ENCODE results near the gene NR6A1.

DNA sequence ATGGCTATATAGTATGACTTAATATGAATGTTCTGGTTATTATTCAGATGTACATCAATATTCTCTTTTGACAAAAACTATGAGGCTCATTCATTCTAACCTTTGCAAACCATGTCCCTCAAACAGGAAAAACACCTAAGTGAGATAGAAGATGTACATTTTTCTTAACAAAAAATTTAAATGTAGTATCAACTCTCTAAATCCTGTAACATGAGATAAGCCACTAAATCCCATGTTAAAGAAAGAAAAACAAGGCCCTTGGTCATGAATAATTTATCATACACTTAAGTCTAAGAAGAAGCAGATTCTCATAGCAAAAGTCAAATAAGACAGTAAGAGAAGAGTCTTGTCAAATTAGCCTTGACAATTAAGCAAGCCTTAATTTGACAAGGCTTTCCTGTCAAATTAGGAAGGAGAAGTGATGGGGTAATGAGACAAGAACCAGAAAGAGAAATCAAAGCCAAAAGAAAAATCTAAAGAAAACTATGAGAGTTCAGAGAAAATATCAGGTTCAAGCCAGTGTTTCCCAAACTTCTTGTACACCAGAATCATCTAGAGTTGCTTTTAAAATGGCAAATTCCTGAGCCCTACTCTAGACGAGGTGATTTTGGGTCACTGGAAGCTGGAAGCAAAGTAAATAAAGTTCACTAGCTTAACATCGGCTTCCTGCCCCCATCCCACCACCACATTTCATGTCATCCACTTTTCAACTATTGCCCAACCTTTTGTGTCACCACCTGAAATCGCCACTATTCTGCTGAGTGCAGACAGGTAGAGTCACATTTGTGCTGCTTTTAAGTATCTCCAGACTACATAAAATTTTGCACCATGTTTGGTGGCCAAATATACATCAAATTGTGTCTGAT, 76.5 kb downstream of the NR6A1 start:
- TF ChIP-seq, protein P1, sequence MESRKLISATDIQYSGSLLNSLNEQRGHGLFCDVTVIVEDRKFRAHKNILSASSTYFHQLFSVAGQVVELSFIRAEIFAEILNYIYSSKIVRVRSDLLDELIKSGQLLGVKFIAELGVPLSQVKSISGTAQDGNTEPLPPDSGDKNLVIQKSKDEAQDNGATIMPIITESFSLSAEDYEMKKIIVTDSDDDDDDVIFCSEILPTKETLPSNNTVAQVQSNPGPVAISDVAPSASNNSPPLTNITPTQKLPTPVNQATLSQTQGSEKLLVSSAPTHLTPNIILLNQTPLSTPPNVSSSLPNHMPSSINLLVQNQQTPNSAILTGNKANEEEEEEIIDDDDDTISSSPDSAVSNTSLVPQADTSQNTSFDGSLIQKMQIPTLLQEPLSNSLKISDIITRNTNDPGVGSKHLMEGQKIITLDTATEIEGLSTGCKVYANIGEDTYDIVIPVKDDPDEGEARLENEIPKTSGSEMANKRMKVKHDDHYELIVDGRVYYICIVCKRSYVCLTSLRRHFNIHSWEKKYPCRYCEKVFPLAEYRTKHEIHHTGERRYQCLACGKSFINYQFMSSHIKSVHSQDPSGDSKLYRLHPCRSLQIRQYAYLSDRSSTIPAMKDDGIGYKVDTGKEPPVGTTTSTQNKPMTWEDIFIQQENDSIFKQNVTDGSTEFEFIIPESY (CRISPR knock-in tag; IDR thresholded peaks at IDR 0.05): no peak
- TF ChIP-seq MAFG (CRISPR knock-in tag; IDR thresholded peaks at IDR 0.05) (no peak), CTCF (CRISPR knock-in tag; IDR thresholded peaks at IDR 0.05) (no peak), FOXM1 (CRISPR knock-in tag; IDR thresholded peaks at IDR 0.05) (no peak)
